ENCODE results near the gene DGCR2. TPM values are rescaled to one million over a fixed set of nuclear protein-coding genes. Genes with fewer than 3 reads are reported as not detected.
"Not testable (repeated sequence)": the region's sequence is repeated elsewhere in the genome, so short reads cannot be mapped to it uniquely, and the experiment has no call there.

DGCR2 gene
- total RNA-seq, 2 donors from 2014 or later: 94.3 to 107 TPM

DNA sequence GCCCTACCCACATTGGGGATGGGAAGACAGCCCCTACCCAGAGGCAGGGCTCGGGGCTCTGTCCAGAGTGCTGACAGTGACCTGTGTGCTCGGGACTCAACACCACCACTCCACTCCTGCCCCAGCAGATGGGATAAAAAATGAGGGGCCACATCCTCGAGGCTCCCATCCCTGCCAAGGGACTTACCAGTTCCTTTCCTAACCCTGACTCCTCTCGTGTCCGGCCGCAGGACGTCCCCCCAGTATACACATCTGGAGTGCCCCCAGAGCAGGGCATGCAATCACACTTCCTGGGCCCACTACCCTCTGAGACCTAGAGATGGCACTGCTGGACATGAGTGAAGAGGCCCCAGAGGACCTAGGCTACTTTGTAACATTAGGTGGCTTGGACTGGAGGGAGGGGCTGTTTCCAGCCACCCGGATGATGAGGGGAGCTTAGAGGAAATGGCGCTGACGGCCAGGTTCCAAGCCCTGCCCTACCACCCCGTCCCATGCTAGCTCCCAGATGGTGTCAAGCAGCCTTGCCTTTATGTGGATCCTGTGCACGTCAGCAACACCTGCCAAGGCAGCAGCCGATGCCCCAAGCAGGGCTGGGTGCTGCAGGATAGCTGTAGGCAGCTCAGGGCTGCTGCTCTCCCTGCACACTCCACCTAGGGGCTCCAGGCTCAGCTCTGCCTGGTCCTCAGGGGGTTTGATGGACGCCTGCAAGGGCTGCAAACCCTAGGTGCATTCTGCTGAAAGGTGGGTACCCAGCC, 86.6 kb downstream of the DGCR2 start:
- TF ChIP-seq, protein P1, sequence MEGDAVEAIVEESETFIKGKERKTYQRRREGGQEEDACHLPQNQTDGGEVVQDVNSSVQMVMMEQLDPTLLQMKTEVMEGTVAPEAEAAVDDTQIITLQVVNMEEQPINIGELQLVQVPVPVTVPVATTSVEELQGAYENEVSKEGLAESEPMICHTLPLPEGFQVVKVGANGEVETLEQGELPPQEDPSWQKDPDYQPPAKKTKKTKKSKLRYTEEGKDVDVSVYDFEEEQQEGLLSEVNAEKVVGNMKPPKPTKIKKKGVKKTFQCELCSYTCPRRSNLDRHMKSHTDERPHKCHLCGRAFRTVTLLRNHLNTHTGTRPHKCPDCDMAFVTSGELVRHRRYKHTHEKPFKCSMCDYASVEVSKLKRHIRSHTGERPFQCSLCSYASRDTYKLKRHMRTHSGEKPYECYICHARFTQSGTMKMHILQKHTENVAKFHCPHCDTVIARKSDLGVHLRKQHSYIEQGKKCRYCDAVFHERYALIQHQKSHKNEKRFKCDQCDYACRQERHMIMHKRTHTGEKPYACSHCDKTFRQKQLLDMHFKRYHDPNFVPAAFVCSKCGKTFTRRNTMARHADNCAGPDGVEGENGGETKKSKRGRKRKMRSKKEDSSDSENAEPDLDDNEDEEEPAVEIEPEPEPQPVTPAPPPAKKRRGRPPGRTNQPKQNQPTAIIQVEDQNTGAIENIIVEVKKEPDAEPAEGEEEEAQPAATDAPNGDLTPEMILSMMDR (IDR thresholded peaks at IDR 0.05): peak in 1 of 4 experiments; percentile 10
- TF ChIP-seq POLR2A (IDR thresholded peaks at IDR 0.05): no peak
- no peak for TF ChIP-seq POLR2AphosphoS5 (IDR thresholded peaks at IDR 0.05)
- WGBS: 44% methylated on average over 11 of the region's 14 CpGs
- H3K36me3 ChIP-seq: peaks cover 11 to 16% of the 10 kb centered on the region in 2 donors
- DNase-seq (ENCODE audit: low spot score): no peak
- H3K4me1 ChIP-seq (replicated peaks): no peaks in the 10 kb centered on the region
- H3K27ac ChIP-seq: no peak overlapping the region
- H3K4me3 ChIP-seq: no peak overlapping the region
- H3K27me3 ChIP-seq (replicated peaks; ENCODE audit: insufficient read depth): no peaks in the 10 kb centered on the region
- intact Hi-C loops (cut with DNase I): no loop called here
- no peaks in the 10 kb centered on the region for H3K9me3 ChIP-seq

DNA sequence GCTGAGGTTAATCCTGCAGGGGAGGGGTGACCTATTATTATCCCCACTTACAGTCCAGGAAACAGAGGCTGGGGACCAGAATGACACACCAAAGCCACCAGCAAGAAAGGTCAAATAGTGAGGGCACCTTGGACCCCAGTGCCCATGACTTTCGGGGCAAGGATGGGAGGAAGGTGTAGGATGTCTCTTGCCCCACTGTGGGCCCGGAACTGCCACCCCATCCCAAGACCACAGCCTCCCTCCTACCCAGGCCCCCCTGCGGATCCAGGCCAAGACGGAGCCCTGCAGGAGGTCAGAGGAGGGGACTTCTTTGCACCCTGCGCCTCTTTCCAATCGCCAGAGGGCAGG, 87.1 kb downstream of the DGCR2 start:
- H3K4me3 ChIP-seq; H3K27me3 ChIP-seq (replicated peaks; ENCODE audit: insufficient read depth); H3K9me3 ChIP-seq; H3K4me1 ChIP-seq (replicated peaks); DNase-seq (ENCODE audit: low spot score); H3K27ac ChIP-seq; intact Hi-C loops (cut with DNase I): not testable (repeated sequence)
- peaks cover 9 to 10% of the 10 kb centered on the region in 2 donors for H3K36me3 ChIP-seq
- 39% methylated on average over 6 of the region's 6 CpGs for WGBS

DNA sequence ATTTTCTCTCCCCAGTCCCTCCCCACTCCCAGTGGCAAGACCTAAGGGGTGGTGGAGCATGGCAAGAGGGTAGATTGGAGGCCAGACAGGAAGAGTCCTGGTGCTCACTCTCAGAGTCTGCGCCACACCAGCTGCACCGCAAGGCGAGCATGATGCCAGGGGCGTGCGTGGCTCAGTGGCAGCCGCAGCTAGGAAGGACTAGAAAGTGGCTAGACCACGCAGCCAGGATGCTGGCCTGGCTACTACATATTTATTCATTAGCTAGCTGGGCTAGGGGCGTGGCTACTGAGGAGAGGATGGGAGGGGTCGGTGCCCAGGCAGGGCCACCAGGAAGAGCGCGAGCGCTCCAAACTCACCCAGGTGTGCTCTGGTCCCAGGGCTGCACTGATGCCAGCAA, 87.5 kb downstream of the DGCR2 start:
- H3K9me3 ChIP-seq; H3K27ac ChIP-seq; H3K4me3 ChIP-seq; H3K36me3 ChIP-seq; DNase-seq (ENCODE audit: low spot score); H3K27me3 ChIP-seq (replicated peaks; ENCODE audit: insufficient read depth); H3K4me1 ChIP-seq (replicated peaks); intact Hi-C loops (cut with DNase I): not testable (repeated sequence)
- 73% methylated on average over 10 of the region's 12 CpGs for WGBS

DNA sequence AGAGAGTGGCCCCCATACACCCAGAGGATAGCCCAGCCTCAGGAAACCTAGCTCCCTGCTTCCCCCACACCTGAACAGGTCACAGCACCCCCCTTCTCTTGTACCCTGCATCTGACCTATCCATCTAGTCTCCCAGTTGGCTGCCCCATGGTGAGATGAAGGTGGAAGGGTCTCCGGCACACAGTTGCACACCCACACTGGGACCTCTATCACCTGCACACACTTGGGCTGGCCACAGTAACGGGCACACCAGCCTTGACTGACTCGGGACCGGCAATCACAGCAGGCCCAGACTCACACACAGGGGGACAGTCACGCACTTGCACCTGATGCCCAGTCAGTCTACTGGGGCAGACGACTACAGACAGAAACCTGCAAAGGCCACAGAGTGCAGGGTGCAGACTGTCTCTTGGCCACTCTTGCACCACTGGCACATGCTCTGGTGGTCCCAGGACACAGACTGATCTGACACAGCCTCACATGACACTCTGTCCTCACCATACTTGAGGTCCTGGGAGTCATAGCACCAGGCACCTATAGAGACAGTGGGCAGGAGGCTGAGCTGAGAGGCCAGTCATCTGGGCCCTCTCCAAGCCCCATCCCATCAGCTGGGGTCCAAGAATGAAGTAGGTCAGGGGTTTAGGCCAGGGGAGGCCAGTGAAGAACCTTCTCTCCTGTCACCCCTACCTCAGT, 88.0 kb downstream of the DGCR2 start:
- DNase-seq (ENCODE audit: low spot score); H3K4me1 ChIP-seq (replicated peaks); intact Hi-C loops (cut with DNase I); H3K36me3 ChIP-seq; H3K9me3 ChIP-seq; H3K27ac ChIP-seq; H3K27me3 ChIP-seq (replicated peaks; ENCODE audit: insufficient read depth); H3K4me3 ChIP-seq: not testable (repeated sequence)
- WGBS: 62% methylated on average over 3 of the region's 6 CpGs

DNA sequence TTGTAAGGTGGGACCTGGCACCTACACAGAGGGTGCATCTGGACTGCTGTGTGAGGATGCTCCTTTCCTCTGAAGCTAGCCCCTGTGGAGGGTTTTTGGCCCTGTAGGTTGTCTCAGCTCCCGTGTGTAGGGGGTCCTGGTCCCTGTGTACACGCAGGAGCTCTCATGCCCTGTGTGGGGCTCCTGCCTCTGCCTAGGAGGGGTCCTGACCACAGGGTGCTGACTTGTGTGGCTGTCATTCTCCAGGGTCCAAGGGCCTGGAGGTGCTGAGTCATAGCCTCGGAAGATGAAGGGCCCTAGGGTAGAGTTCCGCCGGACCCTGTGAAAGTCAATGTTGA, 88.7 kb downstream of the DGCR2 start:
- H3K27ac ChIP-seq; H3K4me1 ChIP-seq (replicated peaks); H3K27me3 ChIP-seq (replicated peaks; ENCODE audit: insufficient read depth); H3K9me3 ChIP-seq; H3K36me3 ChIP-seq; intact Hi-C loops (cut with DNase I); DNase-seq (ENCODE audit: low spot score); H3K4me3 ChIP-seq: not testable (repeated sequence)
- WGBS: 73% methylated on average over 3 of the region's 5 CpGs

DNA sequence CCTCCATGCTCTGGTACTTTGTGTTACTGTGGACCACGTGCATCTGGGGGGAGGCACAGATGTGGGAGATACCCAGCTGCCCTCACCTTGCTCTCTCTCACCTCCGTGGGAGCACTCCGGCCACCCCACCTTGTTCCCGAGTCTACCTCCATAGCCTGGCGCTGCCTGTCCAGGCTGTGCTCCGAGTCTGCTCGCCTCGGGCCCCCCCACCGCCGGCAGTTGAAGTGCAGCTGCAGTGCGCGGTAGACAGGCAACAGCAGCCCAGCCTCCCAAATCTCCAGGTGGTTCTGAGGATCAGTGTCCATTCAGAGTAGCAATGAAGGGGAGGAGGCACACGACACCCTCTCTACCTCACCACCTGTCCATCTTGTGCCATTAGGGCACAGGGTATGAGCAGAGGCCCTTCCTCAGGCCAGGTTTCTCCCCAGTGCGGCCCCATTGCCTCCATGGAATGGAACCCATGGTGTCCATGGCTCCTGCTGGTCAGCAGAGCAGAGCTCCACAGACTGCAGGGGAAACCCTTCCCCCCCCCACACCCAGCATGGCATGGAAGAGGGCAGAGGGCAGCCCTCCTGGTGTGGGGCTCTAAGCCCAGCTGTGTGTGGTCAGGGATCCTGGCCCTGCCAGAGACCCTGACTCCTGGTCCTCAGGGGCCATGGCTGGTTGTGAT, 89.2 kb downstream of the DGCR2 start:
- H3K9me3 ChIP-seq; H3K27ac ChIP-seq; H3K4me1 ChIP-seq (replicated peaks); intact Hi-C loops (cut with DNase I); H3K27me3 ChIP-seq (replicated peaks; ENCODE audit: insufficient read depth); DNase-seq (ENCODE audit: low spot score); H3K36me3 ChIP-seq; H3K4me3 ChIP-seq: not testable (repeated sequence)
- 69% methylated on average over 14 of the region's 14 CpGs for WGBS

DNA sequence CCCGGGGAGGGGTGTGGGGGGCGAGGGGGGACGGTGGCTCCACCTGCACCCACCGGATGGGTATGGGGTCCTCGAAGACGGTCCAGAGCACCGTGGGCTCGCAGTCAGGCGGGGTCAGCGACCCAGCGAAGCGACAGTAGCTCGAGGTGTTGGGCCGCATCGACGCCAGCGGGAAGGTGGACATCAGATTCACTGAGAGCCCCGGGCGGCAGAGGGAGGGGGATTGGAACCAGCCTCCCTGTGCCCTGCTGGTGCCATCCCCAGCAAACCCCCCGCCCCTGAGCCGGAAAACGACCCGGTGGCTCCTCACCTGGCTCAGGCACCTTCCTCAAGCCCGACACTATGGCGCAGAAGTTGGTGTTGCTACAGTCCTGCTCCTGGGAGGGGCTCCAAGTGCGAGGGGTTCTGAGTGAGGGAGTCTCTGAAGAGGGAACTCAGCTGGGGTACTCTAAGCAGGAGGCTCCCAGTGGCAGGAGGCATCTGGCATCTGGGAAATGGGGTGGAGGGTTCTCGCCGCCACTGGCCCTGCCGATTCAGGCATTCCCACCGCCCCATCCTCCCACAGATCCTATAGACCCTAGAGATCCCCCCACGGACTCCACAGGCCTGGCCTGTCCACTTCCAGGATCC, 89.9 kb downstream of the DGCR2 start:
- H3K36me3 ChIP-seq; DNase-seq (ENCODE audit: low spot score); H3K27me3 ChIP-seq (replicated peaks; ENCODE audit: insufficient read depth); H3K4me1 ChIP-seq (replicated peaks); H3K27ac ChIP-seq; intact Hi-C loops (cut with DNase I); H3K9me3 ChIP-seq; H3K4me3 ChIP-seq: not testable (repeated sequence)
- 79% methylated on average over 17 of the region's 31 CpGs for WGBS

DNA sequence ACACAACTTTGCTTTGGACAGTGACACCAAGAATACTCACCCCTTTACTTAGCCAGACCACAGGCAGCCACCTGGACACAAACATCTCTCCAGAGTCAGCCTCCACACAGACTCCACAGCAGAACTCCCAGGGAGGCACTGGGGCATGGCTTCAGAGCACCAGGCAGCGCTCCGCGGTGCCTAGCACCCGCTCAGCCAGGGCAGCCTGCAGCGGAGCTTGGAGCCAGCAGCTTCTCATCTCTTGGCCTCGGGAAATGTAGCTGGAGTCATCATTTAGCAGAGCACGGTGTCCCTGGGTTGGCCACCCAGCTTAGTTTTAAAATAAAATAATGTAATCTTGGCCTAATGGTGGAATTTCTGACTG, 91.3 kb downstream of the DGCR2 start:
- H3K27ac ChIP-seq; H3K27me3 ChIP-seq (replicated peaks; ENCODE audit: insufficient read depth); H3K4me3 ChIP-seq; H3K36me3 ChIP-seq; H3K4me1 ChIP-seq (replicated peaks); H3K9me3 ChIP-seq; DNase-seq (ENCODE audit: low spot score); intact Hi-C loops (cut with DNase I): not testable (repeated sequence)
- WGBS: 89% methylated on average over 5 of the region's 7 CpGs

DNA sequence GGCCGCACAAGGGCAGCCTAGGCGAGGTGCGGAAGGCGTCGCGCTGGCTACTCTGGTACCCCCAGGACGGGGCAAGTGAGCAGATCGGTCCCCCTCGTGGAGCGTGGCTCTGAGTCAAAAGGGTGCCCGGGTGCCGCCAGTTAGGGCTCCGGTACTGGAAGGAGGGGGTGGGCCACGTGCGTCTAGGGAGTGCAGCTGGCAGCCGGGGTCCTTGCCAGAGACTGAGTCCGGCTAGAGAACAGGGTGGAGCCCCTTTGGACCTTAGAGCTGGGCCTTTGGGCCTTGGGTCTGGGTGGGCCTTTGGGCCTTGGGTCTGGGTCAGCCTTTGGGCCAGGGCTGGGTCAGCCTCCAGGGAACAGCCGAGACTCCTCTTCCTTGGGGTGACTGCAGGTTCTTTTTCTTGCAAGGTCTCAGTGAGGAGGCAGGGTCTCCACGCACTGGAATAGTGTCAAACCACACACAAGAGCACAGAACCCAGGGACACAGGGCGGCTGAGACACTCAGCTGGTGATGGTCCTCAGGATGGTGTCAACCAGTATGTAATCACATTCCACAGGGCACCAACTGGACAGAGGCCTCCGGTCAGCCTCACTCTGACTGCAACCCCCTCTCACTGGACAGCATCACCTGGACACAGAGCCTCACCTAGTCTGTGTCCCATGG, 91.9 kb downstream of the DGCR2 start:
- H3K4me3 ChIP-seq; intact Hi-C loops (cut with DNase I); H3K9me3 ChIP-seq; H3K36me3 ChIP-seq; H3K4me1 ChIP-seq (replicated peaks); H3K27me3 ChIP-seq (replicated peaks; ENCODE audit: insufficient read depth); H3K27ac ChIP-seq; DNase-seq (ENCODE audit: low spot score): not testable (repeated sequence)
- WGBS: 42% methylated on average over 12 of the region's 21 CpGs

DNA sequence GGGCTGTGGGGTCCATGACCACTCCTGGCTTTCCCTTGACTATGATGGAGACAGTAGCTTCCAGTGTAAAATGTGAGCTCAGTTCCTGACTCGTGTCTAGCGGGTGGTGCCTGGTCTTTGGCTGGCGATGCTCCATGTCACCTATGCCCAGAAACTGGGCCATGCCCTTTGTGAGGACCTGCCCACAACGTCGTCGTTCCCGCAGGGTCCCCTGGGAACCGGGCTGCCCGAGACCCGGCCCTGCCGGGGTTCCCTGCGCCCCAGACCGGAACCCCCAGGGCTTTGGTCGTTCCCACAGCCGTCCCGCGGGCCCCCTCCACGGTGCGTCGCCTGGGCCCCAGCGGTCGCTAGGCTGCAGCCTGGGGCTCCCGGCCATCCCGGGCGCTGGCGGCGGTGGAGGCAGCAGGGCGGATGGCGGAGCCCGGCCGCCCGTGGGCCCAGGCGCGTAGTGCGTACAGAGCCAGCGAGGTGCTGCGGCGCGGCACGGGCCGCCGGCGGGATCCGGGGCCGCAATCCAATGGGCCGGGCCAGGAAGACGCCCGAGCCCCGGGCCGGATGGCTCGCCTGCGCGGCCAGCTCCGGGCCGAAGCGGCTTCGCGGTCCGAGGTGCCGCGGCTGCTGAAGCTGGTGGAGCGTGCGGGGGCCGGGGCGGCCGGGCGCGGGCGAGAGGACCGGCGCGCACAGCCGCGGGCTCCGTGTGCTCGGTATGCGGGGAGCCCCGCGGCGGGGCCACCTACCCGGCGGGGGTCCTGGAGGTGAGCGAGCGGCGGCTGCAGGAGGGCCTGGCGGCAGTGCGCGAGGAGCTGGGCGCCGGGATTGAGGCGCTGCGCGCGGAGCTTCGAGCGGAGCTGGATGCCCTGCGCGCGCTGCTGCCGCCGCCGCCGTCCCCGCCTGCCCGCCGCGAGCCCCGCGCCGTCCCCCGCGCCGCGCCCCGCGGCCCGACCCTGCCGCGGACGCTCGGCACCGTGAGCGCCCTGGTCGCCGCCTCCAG, 92.8 kb downstream of the DGCR2 start:
- H3K9me3 ChIP-seq; H3K36me3 ChIP-seq; H3K4me3 ChIP-seq; intact Hi-C loops (cut with DNase I); H3K27me3 ChIP-seq (replicated peaks; ENCODE audit: insufficient read depth); H3K4me1 ChIP-seq (replicated peaks); DNase-seq (ENCODE audit: low spot score); H3K27ac ChIP-seq: not testable (repeated sequence)
- WGBS: 3% methylated on average over 19 of the region's 125 CpGs
